Stimulated activated CD4-positive, alpha-beta T cell treated with anti-CD3 and anti-CD28 coated beads, Interleukin-4, amount 100 ng/mL, for 4 hours (primary cell): ENCODE results near the gene GSTO2.

ENCODE experiments used
- DNase-seq, 2 experiments: peaks; one replicate each; pipeline ENCODE4 v3.0.0-alpha.2; 2020

Gene GSTO2

GRCh38 chr10:104286939-104287338 is 18.0 kb downstream of the GSTO2 start:
- no peak for DNase-seq

- DNase-seq, result no peak
These were observed 19.4 kb downstream of the GSTO2 start for GRCh38 chr10:104288355-104288754.

GRCh38 chr10:104291439-104291951 is 22.5 kb downstream of the GSTO2 start:
- peak; percentile 78 to 85 for DNase-seq

GRCh38 chr10:104293011-104293410 is 24.0 kb downstream of the GSTO2 start:
- DNase-seq, result no peak

GRCh38 chr10:104293781-104294321 is 24.9 kb downstream of the GSTO2 start:
- no peak for DNase-seq

GRCh38 chr10:104296687-104297436 is 27.9 kb downstream of the GSTO2 start:
- DNase-seq, result no peak

- DNase-seq, result peak in 1 of 2 experiments; percentile 27
These were observed 29.0 kb downstream of the GSTO2 start for GRCh38 chr10:104297697-104298660.

GRCh38 chr10:104299031-104299904 is 30.3 kb downstream of the GSTO2 start:
- DNase-seq, result no peak

GRCh38 chr10:104300002-104300735 is 31.2 kb downstream of the GSTO2 start:
- no peak for DNase-seq

- DNase-seq, result no peak
These were observed 31.8 kb downstream of the GSTO2 start for GRCh38 chr10:104300736-104301292.

GRCh38 chr10:104301907-104302690 is 33.1 kb downstream of the GSTO2 start:
- DNase-seq, result no peak

GRCh38 chr10:104303594-104304355 is 34.8 kb downstream of the GSTO2 start:
- DNase-seq, result no peak

GRCh38 chr10:104304356-104304745 is 35.4 kb downstream of the GSTO2 start:
- no peak for DNase-seq

GRCh38 chr10:104304927-104305326 is 35.9 kb downstream of the GSTO2 start:
- no peak for DNase-seq

GRCh38 chr10:104306897-104307296 is 37.9 kb downstream of the GSTO2 start:
- no peak for DNase-seq

- no peak for DNase-seq
These were observed 38.8 kb downstream of the GSTO2 start for GRCh38 chr10:104307576-104308438.

GRCh38 chr10:104308439-104308903 is 39.5 kb downstream of the GSTO2 start:
- DNase-seq, result peak in 1 of 2 experiments; percentile 15
